SJCRH30 (cell line): ENCODE results near the gene ARHGEF9. TPM values are rescaled to one million over a fixed set of nuclear protein-coding genes. Genes with fewer than 3 reads are reported as not detected.

Source experiments
- DNase-seq, 2 experiments: peaks; one replicate each; pipeline ENCODE4 v3.0.0-alpha.2; 2015 to 2020
- H3K27ac ChIP-seq: fragments of 250-450 bp; sonication (Bioruptor Pico); 2 replicates; pipeline ENCODE4 v1.5.1; 2020; ENCODE audit warnings: mild to moderate bottlenecking, moderate library complexity
- H3K27me3 ChIP-seq: fragments of 250-450 bp; sonication (Bioruptor Pico); 2 replicates; pipeline ENCODE4 v1.5.1; 2020; ENCODE audit warnings: mild to moderate bottlenecking, moderate library complexity
- H3K36me3 ChIP-seq: fragments of 250-450 bp; sonication (Bioruptor Pico); 2 replicates; pipeline ENCODE4 v1.5.1; 2020; ENCODE audit warnings: mild to moderate bottlenecking, moderate library complexity
- H3K4me1 ChIP-seq: fragments of 250-450 bp; sonication (Bioruptor Pico); 2 replicates; pipeline ENCODE4 v1.5.1; 2020; ENCODE audit warnings: mild to moderate bottlenecking, moderate library complexity
- H3K4me3 ChIP-seq: fragments of 250-450 bp; sonication (Bioruptor Pico); 2 replicates; pipeline ENCODE4 v1.5.1; 2020; ENCODE audit warnings: mild to moderate bottlenecking, moderate library complexity
- H3K9me3 ChIP-seq: fragments of 250-450 bp; sonication (Bioruptor Pico); replicated peaks from 2 replicates; pipeline ENCODE4 v1.5.1; 2020; ENCODE audit warnings: mild to moderate bottlenecking, moderate library complexity
- total RNA-seq: library from RNA; depleted of rRNA; stranded (reverse); fragments of >200 nt; shearing (Covaris generic); gene quantifications from 2 replicates; pipeline ENCODE4 v1.2.3, GENCODE V29; 2014

The ARHGEF9 gene
- total RNA-seq, 1 experiment from 2014 or later = 47.9 TPM

- DNase-seq = no peak
- Histone ChIP-seq H3K9me3 (no peaks in the 10 kb centered on the region), H3K4me3 (no peak overlapping the region), H3K4me1 (no peaks in the 10 kb centered on the region), H3K27me3 (no peaks in the 10 kb centered on the region), H3K27ac (no peak overlapping the region), H3K36me3 (no peaks in the 10 kb centered on the region)
Observed at GRCh38 chrX:63737131-63737921, 47.7 kb downstream of the ARHGEF9 start.

- Histone ChIP-seq H3K27ac (no peak overlapping the region), H3K4me3 (no peak overlapping the region), H3K36me3 (no peaks in the 10 kb centered on the region), H3K9me3 (no peaks in the 10 kb centered on the region), H3K27me3 (no peaks in the 10 kb centered on the region), H3K4me1 (no peaks in the 10 kb centered on the region)
- DNase-seq = no peak
Observed at GRCh38 chrX:63735882-63736281, 49.1 kb downstream of the ARHGEF9 start.

GRCh38 chrX:63720293-63720692 lies 64.7 kb downstream of the ARHGEF9 start:
- H3K27me3 ChIP-seq = no peaks in the 10 kb centered on the region
- no peak for DNase-seq
- H3K9me3 ChIP-seq = no peaks in the 10 kb centered on the region
- H3K4me3 ChIP-seq = no peak overlapping the region
- H3K36me3 ChIP-seq = no peaks in the 10 kb centered on the region; the same call in none of the 2 replicates
- H3K4me1 ChIP-seq = no peaks in the 10 kb centered on the region
- H3K27ac ChIP-seq = no peak overlapping the region

GRCh38 chrX:63719633-63720032 lies 65.4 kb downstream of the ARHGEF9 start:
- H3K27ac ChIP-seq = no peak overlapping the region
- no peaks in the 10 kb centered on the region for H3K9me3 ChIP-seq
- no peaks in the 10 kb centered on the region for H3K27me3 ChIP-seq
- H3K4me3 ChIP-seq = no peak overlapping the region
- H3K4me1 ChIP-seq = no peaks in the 10 kb centered on the region
- H3K36me3 ChIP-seq = no peaks in the 10 kb centered on the region; the same call in none of the 2 replicates
- no peak for DNase-seq

GRCh38 chrX:63718010-63718694 lies 66.9 kb downstream of the ARHGEF9 start:
- DNase-seq = no peak
- no peak overlapping the region for H3K27ac ChIP-seq
- H3K9me3 ChIP-seq = no peaks in the 10 kb centered on the region
- no peak overlapping the region for H3K4me3 ChIP-seq
- H3K36me3 ChIP-seq = no peaks in the 10 kb centered on the region; the same call in none of the 2 replicates
- no peaks in the 10 kb centered on the region for H3K4me1 ChIP-seq
- no peaks in the 10 kb centered on the region for H3K27me3 ChIP-seq

GRCh38 chrX:63713526-63713925 lies 71.5 kb downstream of the ARHGEF9 start:
- Histone ChIP-seq H3K27me3 (no peaks in the 10 kb centered on the region), H3K4me3 (no peak overlapping the region), H3K9me3 (no peaks in the 10 kb centered on the region), H3K36me3 (no peaks in the 10 kb centered on the region; the same call in 1 of the 2 replicates), H3K4me1 (no peaks in the 10 kb centered on the region), H3K27ac (no peak overlapping the region)
- no peak for DNase-seq

- Histone ChIP-seq H3K27ac (no peak overlapping the region), H3K27me3 (no peaks in the 10 kb centered on the region), H3K36me3 (peaks cover 10% of the 10 kb centered on the region), H3K9me3 (no peaks in the 10 kb centered on the region), H3K4me3 (no peak overlapping the region), H3K4me1 (no peaks in the 10 kb centered on the region)
- no peak for DNase-seq
Observed at GRCh38 chrX:63708801-63709200, 76.2 kb downstream of the ARHGEF9 start.

GRCh38 chrX:63702556-63702955 lies 82.5 kb downstream of the ARHGEF9 start:
- no peaks in the 10 kb centered on the region for H3K27me3 ChIP-seq
- peaks cover 27% of the 10 kb centered on the region for H3K36me3 ChIP-seq
- no peaks in the 10 kb centered on the region for H3K9me3 ChIP-seq
- DNase-seq = no peak
- H3K27ac ChIP-seq = no peak overlapping the region
- H3K4me3 ChIP-seq = no peak overlapping the region
- no peaks in the 10 kb centered on the region for H3K4me1 ChIP-seq

GRCh38 chrX:63686878-63687714 lies 97.9 kb downstream of the ARHGEF9 start:
- DNase-seq = peak; percentile 27 to 68
- Histone ChIP-seq H3K27ac (no peak overlapping the region), H3K4me3 (no peak overlapping the region), H3K4me1 (no peaks in the 10 kb centered on the region), H3K36me3 (peaks cover 3% of the 10 kb centered on the region), H3K9me3 (no peaks in the 10 kb centered on the region), H3K27me3 (no peaks in the 10 kb centered on the region)

GRCh38 chrX:63680423-63680822 lies 104.6 kb downstream of the ARHGEF9 start:
- Histone ChIP-seq H3K27ac (no peak overlapping the region), H3K4me1 (no peaks in the 10 kb centered on the region), H3K9me3 (no peaks in the 10 kb centered on the region), H3K4me3 (no peak overlapping the region), H3K36me3 (peaks cover 16% of the 10 kb centered on the region), H3K27me3 (no peaks in the 10 kb centered on the region)
- no peak for DNase-seq

GRCh38 chrX:63679432-63679831 lies 105.6 kb downstream of the ARHGEF9 start:
- Histone ChIP-seq H3K27ac (no peak overlapping the region), H3K36me3 (peaks cover 16% of the 10 kb centered on the region), H3K4me1 (no peaks in the 10 kb centered on the region)

GRCh38 chrX:63675716-63676115 lies 109.3 kb downstream of the ARHGEF9 start:
- Histone ChIP-seq H3K27ac (no peak overlapping the region), H3K36me3 (peaks cover 16% of the 10 kb centered on the region), H3K27me3 (no peaks in the 10 kb centered on the region), H3K9me3 (no peaks in the 10 kb centered on the region), H3K4me1 (no peaks in the 10 kb centered on the region), H3K4me3 (no peak overlapping the region)
- DNase-seq = no peak

More at GRCh38 chrX:63679432-63679831, 105.6 kb downstream of the ARHGEF9 start:
- Histone ChIP-seq H3K4me3 (no peak overlapping the region), H3K27me3 (no peaks in the 10 kb centered on the region), H3K9me3 (no peaks in the 10 kb centered on the region)
- DNase-seq = no peak

GRCh38 chrX:63673896-63674295 lies 111.1 kb downstream of the ARHGEF9 start:
- no peak overlapping the region for H3K4me3 ChIP-seq
- no peaks in the 10 kb centered on the region for H3K27me3 ChIP-seq
- no peaks in the 10 kb centered on the region for H3K4me1 ChIP-seq
- no peaks in the 10 kb centered on the region for H3K9me3 ChIP-seq
- no peak overlapping the region for H3K27ac ChIP-seq
- peaks cover 16% of the 10 kb centered on the region; the same call in 1 of the 2 replicates for H3K36me3 ChIP-seq
- DNase-seq = no peak

GRCh38 chrX:63664741-63665140 lies 120.3 kb downstream of the ARHGEF9 start:
- no peak for DNase-seq
- Histone ChIP-seq H3K27me3 (no peaks in the 10 kb centered on the region), H3K4me3 (no peak overlapping the region), H3K4me1 (no peaks in the 10 kb centered on the region), H3K27ac (no peak overlapping the region), H3K36me3 (peaks cover 9% of the 10 kb centered on the region), H3K9me3 (no peaks in the 10 kb centered on the region)

- DNase-seq = no peak
- no peak overlapping the region for H3K27ac ChIP-seq
- no peaks in the 10 kb centered on the region for H3K27me3 ChIP-seq
- peaks cover 15% of the 10 kb centered on the region for H3K36me3 ChIP-seq
- no peak overlapping the region for H3K4me3 ChIP-seq
- no peaks in the 10 kb centered on the region for H3K9me3 ChIP-seq
- no peaks in the 10 kb centered on the region for H3K4me1 ChIP-seq
Observed at GRCh38 chrX:63664083-63664482, 120.9 kb downstream of the ARHGEF9 start.
